ENCODE data around the gene MIER1.
"Not testable (repeated sequence)": the region's sequence is repeated elsewhere in the genome, so short reads cannot be mapped to it uniquely, and the experiment has no call there.

The MIER1 gene

DNA sequence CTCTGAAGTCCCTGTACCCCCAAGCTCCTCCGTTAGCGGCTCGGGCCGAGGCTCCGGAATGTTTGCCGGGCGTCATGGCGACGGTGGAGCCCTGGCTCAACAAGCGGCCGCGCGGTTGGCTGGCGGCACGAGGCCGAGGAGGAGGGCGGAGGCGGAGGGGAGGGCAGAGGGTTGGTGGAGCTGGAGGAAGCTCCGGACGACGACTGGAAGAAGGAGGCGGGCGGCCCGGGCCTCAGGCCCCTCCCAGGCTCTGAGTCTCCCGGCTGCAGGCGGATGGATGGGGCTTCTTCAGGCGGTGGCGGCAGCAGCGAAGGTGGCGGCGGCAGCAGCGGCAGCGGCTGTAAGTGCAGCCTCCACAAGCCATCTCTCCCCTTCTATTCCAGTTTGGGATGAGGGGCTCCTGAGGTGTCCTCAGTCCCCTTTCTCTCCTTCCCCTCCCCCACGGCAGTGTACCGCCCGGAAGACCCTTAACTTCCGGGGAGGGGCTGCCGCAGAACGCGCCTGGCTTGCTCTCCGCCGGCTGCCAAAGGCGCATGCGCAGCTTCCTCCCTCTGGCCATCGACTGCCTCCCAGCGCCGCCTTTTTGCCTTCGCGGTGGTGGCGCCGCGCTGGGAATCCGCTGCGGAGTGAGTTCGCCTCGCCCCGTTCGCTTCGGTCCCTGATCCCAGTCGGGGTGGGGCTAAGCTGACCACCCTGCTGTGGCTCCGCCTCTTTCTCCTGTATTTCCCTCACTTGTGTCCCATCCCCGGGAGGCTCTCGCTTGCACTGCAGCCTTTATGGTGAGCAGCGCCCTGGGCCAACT lies at the start of gene MIER1, which contains the start of gene DNAI4:
Gene MIER1, plus strand, starts transcription at position 235 of the 802 bp plus-strand sequence. Its CDS starts 39 bp downstream, at position 274.
Gene DNAI4, minus strand, starts transcription at position 101 of the 802 bp plus-strand sequence. Its CDS starts 25 bp downstream, at position 76.
- DNase-seq = peak; percentile 76 to 99 (median 94)

DNA sequence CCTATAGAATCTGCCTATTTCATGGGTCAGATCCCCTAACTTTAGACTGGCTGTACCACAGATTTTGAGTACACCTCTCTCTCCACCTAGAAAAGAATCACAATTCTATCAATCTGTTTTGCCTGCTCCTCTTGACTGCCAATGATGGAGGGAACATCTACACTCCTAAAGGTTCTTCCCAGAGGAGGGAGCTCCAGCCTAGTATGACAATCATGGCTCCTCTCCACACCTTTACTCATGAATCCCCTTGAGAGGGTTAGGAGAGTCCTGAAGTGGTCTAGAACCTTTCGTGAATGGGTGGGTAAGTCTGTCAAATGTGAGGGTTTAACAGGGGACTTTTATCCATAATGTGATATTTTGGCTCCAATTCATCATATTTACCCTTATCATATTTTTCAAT lies 48.1 kb upstream of the MIER1 start:
- DNase-seq = no peak

DNA sequence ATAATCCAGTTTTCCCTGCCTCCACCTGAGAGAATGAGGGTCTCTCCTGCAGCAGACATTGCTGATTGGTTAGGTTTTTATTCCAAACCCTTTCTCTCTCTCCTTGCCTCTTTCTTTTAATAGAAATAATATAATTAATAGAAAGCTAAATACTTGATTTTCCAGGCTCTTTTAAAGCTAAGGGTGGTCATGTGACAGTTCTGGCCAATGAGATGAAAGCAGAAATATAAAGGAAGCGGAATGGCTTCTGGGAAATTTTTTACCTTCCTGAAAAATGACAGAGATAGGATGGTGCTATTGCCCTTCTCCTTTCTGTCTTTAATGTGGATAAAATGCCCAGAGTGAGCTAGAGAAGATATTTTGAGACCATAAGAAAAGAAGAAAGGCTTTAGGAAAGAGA lies 35.8 kb upstream of the MIER1 start:
- DNase-seq = no peak

DNA sequence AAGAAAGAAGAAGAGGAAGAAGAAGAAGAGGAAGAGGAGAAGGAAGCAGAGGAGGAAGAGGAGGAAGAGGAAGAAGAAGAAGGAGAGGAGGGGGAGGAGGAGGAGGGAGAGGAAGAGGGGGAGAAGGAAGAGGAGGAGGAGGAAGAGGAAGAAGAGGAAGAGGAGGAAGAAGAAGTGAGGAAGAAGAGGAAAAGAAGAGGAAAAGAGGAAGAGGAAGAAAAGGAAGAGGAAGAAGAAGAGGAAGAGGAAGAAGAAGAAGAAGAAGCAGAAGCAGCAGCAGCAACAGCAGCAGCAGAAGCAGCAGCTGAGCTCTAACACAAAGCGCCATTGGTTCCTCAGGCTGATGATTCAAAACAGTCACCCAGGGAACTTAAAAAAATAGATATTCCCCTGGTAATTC lies 34.2 kb upstream of the MIER1 start:
- DNase-seq = no peak

DNA sequence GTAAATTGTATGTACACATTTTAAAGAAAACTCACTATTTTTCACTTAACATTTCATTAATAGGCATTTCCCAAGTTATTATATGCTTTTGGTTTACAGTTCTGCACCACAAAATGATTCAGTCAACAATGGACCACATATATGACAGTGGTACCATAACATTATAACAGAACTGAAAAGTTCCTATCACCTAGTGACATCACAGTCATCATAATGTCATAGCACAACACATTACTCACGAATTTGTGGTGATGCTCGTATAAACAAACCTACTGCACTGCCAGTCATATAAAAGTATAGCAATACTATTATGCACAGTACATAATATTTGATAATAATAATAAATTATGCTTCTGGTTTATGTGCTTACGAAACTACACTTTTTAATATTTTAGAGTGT lies 31.1 kb upstream of the MIER1 start:
- no peak for DNase-seq

DNA sequence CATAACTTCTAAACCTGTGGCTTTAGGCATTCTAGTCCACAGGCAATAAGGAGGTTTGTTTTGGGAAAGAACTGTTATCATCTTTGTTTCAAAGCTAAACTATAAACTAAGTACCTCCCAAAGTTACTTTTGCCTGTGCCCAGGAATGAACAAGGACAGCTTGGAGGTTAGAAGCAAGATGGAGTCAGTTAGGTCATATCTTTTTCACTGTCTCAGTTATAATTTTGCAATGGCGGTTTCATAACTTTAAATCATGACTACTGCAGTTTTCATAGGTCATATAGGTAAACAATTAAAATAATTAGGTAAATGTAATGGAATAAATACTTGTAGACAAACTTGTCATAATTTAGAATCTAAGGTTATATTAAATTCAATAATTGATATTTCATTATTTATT lies 9.6 kb upstream of the MIER1 start:
- not testable (repeated sequence) for DNase-seq

DNA sequence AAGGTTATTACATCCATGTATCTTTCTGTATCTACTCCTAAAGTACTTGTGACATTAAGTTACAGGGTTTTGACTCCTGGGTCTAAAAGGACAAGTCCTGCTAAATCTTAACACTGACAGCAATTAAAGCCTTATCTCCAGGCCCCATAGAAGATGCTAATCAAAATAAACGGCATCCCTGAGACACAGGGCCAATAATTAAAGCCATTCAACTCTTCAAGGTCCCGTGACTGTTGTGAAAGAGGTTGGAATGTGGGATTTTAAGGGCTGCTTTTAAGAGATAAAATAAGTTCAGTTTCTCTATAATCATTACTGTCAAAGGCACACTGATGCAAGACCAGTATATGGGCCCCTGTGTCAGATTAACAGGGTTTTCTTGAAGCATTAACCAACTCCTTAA lies 8.5 kb upstream of the MIER1 start:
- DNase-seq = no peak

DNA sequence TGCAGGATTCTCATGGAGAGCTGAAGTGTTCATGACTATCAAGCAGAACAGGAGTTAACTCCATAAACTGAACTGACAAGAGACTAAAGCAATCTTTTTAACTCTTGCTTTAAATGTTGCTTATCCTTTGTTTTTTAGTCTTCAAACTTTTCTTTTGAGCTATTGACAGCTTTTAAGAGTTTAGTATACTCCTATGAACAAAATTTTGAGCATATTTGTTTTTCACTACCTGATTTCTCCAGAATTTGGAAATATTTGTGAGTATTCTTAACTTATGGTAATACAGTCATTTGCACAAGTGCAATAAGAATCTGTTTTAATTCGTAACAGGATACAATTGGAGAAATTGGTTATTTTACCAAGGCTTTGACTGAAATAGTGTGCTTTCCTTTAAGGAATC lies 7.3 kb upstream of the MIER1 start:
- no peak for DNase-seq

DNA sequence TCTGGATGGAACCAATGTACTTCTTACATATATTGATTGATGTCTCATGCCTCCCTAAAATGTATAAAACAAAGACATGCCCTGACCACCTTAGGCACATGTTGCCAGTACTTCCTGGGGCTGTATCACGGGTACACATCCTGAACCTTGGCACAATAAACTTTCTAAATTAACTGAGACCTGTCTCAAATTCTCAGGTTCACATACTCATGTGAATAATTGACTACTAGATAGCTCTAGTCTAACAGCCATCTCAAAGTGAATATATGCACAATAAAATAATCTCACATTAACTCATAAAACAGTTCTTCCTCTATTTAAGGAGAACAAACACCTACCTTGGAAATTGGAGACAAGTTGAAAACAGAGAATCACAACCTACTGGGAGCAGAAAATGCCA lies 5.7 kb upstream of the MIER1 start:
- no peak for DNase-seq

DNA sequence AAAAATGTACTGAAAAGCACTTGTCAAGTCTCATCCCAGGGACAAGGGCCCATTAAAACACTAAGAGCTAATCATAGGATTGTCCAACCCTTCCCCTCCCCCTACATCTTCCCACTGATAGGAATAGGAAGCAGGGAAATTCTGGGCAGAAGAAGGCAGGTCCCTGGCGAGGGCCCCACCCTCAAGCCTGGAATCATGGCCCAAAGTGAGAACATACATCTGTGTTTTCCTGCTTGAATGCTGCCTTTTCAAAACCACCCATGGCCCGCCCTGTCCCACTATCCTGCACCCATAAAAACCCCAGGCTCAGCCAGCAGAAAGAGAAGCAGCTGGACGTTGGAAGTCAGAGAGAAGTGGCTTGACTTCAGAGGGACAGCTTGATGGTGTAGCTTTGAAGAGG lies 5.0 kb upstream of the MIER1 start:
- no peak for DNase-seq

DNA sequence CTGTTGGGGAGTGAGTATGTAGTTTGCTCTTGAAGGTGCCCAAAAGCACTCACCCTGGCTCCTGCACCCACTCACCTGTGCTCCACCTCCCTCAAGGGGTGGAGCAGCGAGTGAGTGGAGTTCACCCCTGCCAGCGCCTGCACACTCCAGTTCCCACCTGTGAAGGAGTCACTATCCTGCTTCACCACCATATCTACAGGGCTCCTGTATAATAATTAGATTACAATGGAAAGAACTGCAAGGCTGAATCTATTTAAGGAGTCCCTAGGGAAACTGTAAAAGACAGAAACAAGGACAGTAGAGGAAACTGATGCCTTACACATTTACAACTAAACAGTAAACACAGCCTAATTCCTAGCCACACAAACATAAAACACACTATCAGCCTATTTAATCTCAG lies 4.2 kb upstream of the MIER1 start:
- no peak for DNase-seq

DNA sequence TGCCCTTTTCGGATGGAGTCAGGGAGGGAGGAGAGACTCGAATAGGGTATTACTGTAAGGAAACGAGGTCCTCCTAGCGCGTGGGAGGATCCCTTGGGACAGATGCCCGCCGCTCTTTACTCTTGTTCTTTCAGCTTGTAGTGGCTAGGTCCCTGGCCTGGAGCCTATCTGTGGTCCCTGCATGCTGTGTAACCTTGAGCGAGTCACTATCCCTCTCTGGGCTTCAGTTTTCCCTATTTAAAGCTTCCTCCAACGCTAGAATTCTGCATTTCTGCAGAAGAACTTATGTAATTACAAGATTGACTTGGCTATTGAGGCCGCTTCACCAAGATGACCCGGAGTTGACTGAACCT lies 744 bp downstream of the MIER1 start:
- no peak for DNase-seq

DNA sequence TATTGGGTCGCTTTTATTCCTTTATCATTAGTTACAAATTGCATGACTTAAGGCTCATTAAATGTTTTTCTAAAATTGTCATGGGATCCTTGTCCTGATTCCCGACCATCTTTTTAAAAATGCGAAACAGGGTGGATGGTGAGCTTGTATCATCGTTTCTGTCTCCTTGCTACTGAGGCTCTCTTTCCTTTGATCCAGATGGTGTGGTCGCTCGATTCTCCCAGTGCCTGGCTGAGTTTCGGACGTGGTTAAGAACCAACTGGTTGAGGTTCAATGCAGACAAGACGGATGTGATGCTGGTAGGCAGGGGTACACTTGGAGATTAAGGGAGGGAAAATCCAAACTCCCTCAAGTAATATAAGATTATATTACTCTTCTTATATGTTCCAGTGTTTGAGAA lies 1.2 kb downstream of the MIER1 start:
- DNase-seq = peak in 2 of 56 donors; percentile 1 to 3

DNA sequence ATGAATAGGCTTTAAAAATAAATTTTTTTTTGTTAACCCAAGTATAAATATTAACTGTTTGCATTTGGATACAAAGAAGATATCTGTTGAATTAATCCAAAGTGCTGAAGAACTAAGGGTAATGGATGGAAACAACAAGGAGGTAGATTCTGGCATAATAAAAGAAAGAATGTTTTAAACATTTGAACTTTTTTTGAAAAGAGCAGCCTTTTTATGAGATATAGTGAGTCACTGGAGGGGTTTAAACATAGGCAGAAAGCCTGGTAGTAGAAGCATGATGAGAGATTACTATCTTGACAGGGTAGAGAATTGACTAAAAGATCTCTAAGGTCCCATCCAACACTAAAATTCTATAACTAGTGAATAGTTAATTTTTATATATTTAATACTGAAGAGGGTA lies 2.7 kb downstream of the MIER1 start:
- DNase-seq = no peak

DNA sequence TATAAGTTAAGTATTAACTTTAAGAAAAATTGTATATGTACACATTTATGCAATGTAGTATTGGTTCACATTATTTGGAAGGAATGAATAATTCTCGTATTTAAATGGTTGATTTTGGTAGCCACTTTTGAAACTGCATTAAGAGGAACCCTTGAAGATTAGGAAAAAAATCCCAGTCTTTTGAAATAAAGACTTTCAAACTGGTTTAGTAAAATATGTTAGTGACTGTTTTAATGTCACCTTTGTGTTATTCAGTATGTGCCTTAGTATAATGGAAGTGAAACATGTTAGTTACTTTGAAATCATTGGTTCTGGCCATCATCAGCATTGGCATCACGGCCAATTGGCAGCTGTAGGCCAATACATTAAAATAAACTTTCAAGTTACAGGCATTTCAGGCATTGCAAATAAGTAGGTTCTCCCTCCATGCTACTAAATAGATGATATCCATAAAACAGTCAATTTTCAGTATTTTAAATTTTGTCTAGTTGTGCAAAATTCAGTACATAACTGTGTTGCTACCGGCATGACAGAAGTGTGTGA lies 4.4 kb downstream of the MIER1 start:
- no peak for DNase-seq

DNA sequence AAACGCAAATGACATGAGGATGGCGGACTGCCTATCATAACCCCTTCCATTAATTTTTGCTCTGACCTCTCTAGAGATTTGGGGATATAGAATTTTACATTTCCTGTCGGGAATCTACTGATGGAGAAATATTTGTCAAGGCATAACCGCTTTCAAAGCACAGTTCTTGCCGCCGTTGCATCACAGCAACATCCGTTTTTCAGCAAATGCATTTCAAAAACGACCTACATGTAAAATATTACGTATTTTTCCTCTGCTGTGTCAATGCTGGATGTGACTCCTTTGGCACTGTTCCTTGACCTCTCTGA lies 4.9 kb downstream of the MIER1 start:
- no peak for DNase-seq

DNA sequence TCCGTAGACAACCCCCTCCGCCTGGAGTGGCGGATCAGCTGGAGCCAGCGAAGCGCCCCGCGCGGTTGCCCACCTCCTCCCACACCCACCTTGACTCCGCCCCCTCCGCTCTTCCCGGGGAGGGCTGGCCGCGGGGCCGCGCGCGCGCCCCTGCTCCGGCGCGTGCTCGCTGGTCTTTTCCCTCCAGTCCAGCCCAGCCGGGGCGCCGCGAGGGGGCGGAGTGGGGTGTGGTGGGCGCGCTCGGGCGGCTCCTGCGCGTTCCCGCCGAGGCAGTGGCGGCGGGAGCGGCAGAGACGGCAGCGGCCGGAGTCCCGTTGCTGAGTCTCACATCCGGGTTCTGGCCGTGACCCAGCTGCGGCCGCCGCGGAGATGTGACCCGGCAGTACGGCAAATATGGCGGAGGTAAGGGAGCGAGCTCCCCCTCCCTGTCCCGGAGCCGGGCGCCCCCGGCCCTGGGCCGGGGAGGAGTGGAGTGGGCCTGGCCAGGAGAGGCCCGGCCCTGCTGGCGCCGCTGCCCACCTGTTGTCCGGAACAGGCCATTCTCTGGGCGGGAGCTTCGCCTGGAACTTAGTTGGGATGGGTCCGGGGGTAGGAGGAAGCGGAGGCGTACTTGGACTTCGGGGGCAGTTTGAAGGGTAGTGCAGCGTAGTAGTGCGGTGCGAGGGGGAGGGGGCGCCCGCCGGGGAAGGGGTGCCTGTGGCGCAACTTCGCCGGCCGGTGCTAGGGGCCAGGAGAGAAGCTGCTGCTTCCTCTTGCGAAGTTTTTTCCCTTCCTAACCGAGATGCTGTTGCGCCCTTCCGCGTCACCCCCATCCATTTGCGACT lies 5.4 kb downstream of the MIER1 start:
- peak; percentile 51 to 96 (median 89) for DNase-seq

DNA sequence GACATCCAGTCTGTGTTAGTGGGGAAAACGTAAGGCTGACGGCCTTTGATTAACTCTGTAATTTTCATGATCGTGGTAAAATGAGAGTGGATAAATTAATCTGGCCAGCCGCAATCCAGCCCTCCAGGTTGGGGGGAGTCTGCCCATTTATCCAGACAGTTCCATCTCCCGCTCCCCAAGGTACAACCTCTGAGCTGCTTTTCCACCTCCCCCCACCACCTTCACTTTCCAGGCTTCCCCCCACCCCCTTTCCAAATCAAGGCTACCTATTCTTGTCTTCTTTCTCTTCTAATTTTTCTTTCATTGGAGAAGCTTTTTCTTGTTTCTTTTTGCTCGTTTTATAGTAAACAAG lies 6.0 kb downstream of the MIER1 start:
- peak in 3 of 56 donors; percentile 31 to 50 (median 34) for DNase-seq

DNA sequence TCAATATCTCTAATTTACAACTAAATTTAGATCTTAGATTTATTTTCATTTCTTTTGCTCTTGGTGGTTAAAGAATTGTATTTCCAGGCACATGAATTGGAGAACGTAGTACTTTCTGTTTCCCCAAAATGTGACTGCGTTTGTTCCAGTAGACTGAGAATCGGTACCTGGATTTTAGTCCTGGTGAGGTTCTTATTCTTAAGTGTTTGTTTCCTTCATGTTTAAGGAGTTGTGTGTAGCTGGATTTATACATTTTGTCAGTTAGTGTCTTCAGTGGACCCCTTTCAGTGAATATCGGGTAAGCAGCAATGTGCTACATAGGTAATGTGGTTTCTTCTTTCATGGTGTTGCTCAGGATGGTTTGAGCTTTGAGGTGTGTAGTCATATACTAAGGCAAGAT lies 6.8 kb downstream of the MIER1 start:
- no peak for DNase-seq

DNA sequence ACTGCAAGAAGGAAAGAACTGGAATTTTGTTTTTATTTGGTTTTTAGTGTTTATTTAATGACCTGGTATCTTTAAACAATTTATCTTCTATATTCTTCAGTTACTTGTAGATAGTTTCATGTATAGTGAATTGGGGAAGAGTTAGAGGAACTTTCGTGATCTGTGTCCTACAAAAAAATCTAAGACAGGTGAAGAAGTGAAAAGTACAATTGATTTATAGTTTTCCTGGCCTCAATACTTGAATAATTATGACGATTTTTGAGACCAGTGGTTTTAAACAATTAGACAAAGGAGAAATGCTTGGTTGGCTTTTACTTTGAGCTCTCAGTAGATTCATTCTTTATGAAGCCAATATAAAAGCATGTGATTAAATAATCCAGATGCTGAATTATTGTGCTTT lies 7.5 kb downstream of the MIER1 start:
- no peak for DNase-seq

DNA sequence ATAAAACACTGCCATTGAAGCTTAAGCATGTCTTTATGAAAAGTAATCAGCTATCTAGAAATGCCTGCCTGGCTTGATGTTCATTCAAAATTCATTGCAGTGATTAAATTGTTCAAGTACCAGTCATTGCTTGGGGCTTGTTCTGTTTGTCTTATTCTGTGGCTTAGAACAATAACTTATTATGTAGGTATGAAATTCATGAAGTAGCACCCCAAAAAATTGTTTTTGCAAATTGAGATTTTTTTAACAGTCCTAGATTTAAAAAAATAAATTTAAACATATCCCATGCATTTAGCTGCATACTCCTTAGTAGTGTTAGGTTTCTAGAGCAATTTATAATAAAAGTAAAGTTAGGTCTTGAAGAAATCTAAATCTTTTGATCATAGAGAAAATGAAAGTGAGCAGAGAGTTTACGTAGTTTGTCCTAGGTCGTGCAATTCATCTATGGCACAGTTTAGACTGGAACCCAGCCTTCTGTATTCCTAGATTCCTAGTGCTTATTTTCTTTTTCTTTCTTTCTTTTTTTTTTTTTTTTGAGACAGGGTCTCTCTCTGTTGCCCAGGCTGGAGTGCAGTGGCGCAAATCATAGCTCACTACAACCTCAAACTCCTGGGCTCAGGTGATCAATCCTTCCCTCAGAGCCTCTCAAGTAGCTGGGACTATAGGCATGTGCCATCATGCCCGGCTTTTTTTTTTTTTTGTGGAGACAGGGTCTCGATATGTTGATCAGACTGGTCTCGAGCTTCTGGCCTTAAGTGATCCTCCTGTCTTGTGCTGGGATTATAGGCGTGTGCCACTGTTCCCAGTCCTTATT lies 9.3 kb downstream of the MIER1 start:
- DNase-seq = no peak
